ENCODE data around the gene TMC6. TPM values are rescaled to one million over a fixed set of nuclear protein-coding genes. Genes with fewer than 3 reads are reported as not detected.

The TMC6 gene
- total and polyA plus RNA-seq, 4 donors, result 7.7 to 61.9 (median 13.3) TPM

GRCh38 chr17:78107976-78108725 is 20.4 kb downstream of the TMC6 start:
- Histone ChIP-seq H3K4me1 (ENCODE audit: control insufficient read depth in 4 of 4, insufficient read depth in 4 of 4, low read length in 3 of 4) (peaks cover 0 to 4% (median 2%) of the 10 kb centered on the region in 4 donors), H3K27ac (ENCODE audit: low read depth in 1 of 2, low read length in 2 of 2) (no peak overlapping the region), H3K9me3 (ENCODE audit: control insufficient read depth in 4 of 4, low read length in 3 of 4) (no peaks in the 10 kb centered on the region), H3K9ac (ENCODE audit: low read depth in 1 of 2, low read length in 2 of 2) (no peak overlapping the region), H3K27me3 (ENCODE audit: control insufficient read depth in 4 of 4, insufficient read depth in 4 of 4, low read length in 3 of 4) (no peaks in the 10 kb centered on the region), H3K4me3 (ENCODE audit: low read depth in 1 of 3, low read length in 3 of 3) (no peak overlapping the region), H3K36me3 (ENCODE audit: control insufficient read depth in 4 of 4, insufficient read depth in 3 of 4, low read depth in 1 of 4, low read length in 3 of 4) (peaks cover 2 to 23% (median 13%) of the 10 kb centered on the region in 4 donors)
- WGBS, result 93% methylated on average over 21 of the region's 21 CpGs
- no peak for DNase-seq (ENCODE audit: low spot score)
- TF ChIP-seq RXRA (IDR thresholded peaks at IDR 0.05) (no peak), GABPA (IDR thresholded peaks at IDR 0.05 in 1 of 2, conservative IDR thresholded peaks at IDR 0.05 in 1 of 2) (no peak), REST (IDR thresholded peaks at IDR 0.05) (no peak), YY1 (IDR thresholded peaks at IDR 0.05) (no peak), EGR1 (IDR thresholded peaks at IDR 0.05; ENCODE audit: low read depth in 2 of 2) (no peak), HNF4G (IDR thresholded peaks at IDR 0.05) (no peak)
- TF ChIP-seq, protein P1, sequence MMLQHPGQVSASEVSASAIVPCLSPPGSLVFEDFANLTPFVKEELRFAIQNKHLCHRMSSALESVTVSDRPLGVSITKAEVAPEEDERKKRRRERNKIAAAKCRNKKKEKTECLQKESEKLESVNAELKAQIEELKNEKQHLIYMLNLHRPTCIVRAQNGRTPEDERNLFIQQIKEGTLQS (IDR thresholded peaks at IDR 0.05), result no peak

- peaks cover 3 to 30% (median 13%) of the 10 kb centered on the region in 4 donors for H3K36me3 ChIP-seq (ENCODE audit: control insufficient read depth in 4 of 4, insufficient read depth in 3 of 4, low read depth in 1 of 4, low read length in 3 of 4)
- WGBS, result 90% methylated on average over 10 of the region's 10 CpGs
These were observed 21.1 kb downstream of the TMC6 start for GRCh38 chr17:78107457-78107856.

More at GRCh38 chr17:78107457-78107856, 21.1 kb downstream of the TMC6 start:
- Histone ChIP-seq H3K9me3 (ENCODE audit: control insufficient read depth in 4 of 4, low read length in 3 of 4) (no peaks in the 10 kb centered on the region), H3K4me1 (ENCODE audit: control insufficient read depth in 4 of 4, insufficient read depth in 4 of 4, low read length in 3 of 4) (peaks cover 0 to 3% (median 0%) of the 10 kb centered on the region in 4 donors), H3K27me3 (ENCODE audit: control insufficient read depth in 4 of 4, insufficient read depth in 4 of 4, low read length in 3 of 4) (no peaks in the 10 kb centered on the region), H3K9ac (ENCODE audit: low read depth in 1 of 2, low read length in 2 of 2) (no peak overlapping the region), H3K4me3 (ENCODE audit: low read depth in 1 of 3, low read length in 3 of 3) (no peak overlapping the region), H3K27ac (ENCODE audit: low read depth in 1 of 2, low read length in 2 of 2) (no peak overlapping the region)
- DNase-seq (ENCODE audit: low spot score), result no peak
- TF ChIP-seq FOXA1 (IDR thresholded peaks at IDR 0.05) (no peak), YY1 (IDR thresholded peaks at IDR 0.05) (no peak), HNF4G (IDR thresholded peaks at IDR 0.05) (no peak), NR2F2 (IDR thresholded peaks at IDR 0.05) (no peak), MAX (IDR thresholded peaks at IDR 0.05) (no peak), RXRA (IDR thresholded peaks at IDR 0.05) (no peak), HNF4A (conservative IDR thresholded peaks at IDR 0.05) (no peak), JUND (IDR thresholded peaks at IDR 0.05) (no peak), FOXA2 (IDR thresholded peaks at IDR 0.05) (no peak)
- TF ChIP-seq, protein P1 (IDR thresholded peaks at IDR 0.05), result no peak
- TF ChIP-seq, protein P2, sequence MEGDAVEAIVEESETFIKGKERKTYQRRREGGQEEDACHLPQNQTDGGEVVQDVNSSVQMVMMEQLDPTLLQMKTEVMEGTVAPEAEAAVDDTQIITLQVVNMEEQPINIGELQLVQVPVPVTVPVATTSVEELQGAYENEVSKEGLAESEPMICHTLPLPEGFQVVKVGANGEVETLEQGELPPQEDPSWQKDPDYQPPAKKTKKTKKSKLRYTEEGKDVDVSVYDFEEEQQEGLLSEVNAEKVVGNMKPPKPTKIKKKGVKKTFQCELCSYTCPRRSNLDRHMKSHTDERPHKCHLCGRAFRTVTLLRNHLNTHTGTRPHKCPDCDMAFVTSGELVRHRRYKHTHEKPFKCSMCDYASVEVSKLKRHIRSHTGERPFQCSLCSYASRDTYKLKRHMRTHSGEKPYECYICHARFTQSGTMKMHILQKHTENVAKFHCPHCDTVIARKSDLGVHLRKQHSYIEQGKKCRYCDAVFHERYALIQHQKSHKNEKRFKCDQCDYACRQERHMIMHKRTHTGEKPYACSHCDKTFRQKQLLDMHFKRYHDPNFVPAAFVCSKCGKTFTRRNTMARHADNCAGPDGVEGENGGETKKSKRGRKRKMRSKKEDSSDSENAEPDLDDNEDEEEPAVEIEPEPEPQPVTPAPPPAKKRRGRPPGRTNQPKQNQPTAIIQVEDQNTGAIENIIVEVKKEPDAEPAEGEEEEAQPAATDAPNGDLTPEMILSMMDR (IDR thresholded peaks at IDR 0.05; ENCODE audit: low read depth, low read length, missing input control), result no peak
